Amygdala (tissue), 56 donors: ENCODE data around the gene TMEM106B.
"Not testable (repeated sequence)": the region's sequence is repeated elsewhere in the genome, so short reads cannot be mapped to it uniquely, and the experiment has no call there.

Source experiments
- DNase-seq, 56 donors: peaks; one replicate each; lab custom pipeline; 2025; lab: John Stamatoyannopoulos, UW

The TMEM106B gene

GRCh38 chr7:12211054-12211710 is at the start of gene TMEM106B:
Gene TMEM106B, plus strand, starts transcription at chr7:12211294. Its CDS starts 3,517 bp downstream, at chr7:12214811.
- DNase-seq: peak; percentile 72 to 97 (median 91)

- no peak for DNase-seq
Observed at GRCh38 chr7:12162415-12163113, 48.5 kb upstream of the TMEM106B start.

- DNase-seq: not testable (repeated sequence)
Observed at GRCh38 chr7:12168065-12168464, 43.0 kb upstream of the TMEM106B start.

GRCh38 chr7:12169981-12170820 is 40.9 kb upstream of the TMEM106B start:
- not testable (repeated sequence) for DNase-seq

GRCh38 chr7:12173671-12174070 is 37.4 kb upstream of the TMEM106B start:
- DNase-seq: no peak

GRCh38 chr7:12174931-12175330 is 36.2 kb upstream of the TMEM106B start:
- DNase-seq: no peak

- no peak for DNase-seq
Observed at GRCh38 chr7:12178317-12178716, 32.8 kb upstream of the TMEM106B start.

- no peak for DNase-seq
Observed at GRCh38 chr7:12194426-12194825, 16.7 kb upstream of the TMEM106B start.

GRCh38 chr7:12196386-12196785 is 14.7 kb upstream of the TMEM106B start:
- no peak for DNase-seq

GRCh38 chr7:12199363-12199762 is 11.7 kb upstream of the TMEM106B start:
- no peak for DNase-seq

DNA sequence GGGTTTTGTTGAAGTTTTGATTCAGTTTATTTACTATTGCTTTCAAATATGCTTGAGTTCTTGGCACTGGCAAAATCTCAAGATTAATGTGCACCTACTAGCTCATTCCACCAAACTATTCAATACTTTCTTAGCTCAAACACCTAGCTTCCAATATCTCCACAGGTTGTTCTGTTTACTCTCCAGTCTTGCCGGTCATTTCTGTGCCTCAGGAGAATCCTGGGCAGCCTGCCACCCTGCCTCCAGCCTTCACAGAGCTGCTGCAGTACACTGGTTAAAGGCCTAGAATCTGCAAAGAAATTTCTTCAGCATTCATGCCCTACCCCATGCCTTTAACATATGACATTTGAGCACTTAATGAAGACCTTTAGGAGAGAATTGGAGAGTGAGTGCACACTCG is 4.0 kb upstream of the TMEM106B start:
- peak in 1 of 56 donors; percentile 6 for DNase-seq

DNA sequence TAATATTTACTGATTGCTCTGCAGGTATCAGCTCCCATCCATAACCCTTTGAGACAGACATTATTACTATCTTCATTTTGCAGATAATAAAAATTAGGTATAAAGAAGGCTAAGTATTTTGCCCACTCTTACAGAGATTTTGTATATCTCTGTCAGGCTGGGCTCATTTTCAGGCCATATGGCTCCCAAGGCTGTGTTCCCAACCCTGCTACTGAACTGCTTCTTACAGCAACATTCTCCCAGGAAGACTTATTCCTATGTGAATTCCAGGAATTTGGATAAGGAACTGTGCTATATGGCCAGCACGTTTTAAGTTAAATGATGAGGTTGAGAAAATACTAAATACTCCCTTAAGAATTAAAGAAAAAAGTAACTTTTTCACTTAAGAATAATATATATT is 1.9 kb upstream of the TMEM106B start:
- no peak for DNase-seq

GRCh38 chr7:12210179-12211053 is 678 bp upstream of the TMEM106B start:
- peak in 19 of 56 donors; percentile 9 to 75 (median 54) for DNase-seq

GRCh38 chr7:12211711-12212485 is 804 bp downstream of the TMEM106B start:
- peak in 6 of 56 donors; percentile 1 to 14 (median 6) for DNase-seq

GRCh38 chr7:12217311-12217710 is 6.2 kb downstream of the TMEM106B start:
- no peak for DNase-seq

- no peak for DNase-seq
Observed at GRCh38 chr7:12220389-12221046, 9.4 kb downstream of the TMEM106B start.

DNA sequence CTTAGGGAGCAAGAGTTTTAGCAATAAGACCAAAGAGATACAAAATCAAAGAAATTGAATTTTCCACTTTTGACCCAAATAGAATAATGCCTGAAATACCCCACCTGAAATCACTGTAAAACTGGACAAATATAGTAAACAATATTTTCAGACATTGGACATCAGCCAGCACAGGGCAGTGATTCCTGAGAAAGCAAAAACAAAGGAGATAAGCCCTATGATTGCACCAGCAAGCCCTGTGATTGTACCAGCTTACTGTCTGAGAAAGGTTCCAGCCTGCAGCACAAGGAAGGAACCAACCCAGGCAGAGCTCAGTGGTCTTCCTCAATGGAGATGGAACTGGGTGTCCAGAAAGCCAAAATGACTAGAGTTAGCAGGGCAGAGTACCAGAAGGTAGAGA is 10.3 kb downstream of the TMEM106B start:
- no peak for DNase-seq

- no peak for DNase-seq
Observed at GRCh38 chr7:12222889-12223579, 11.9 kb downstream of the TMEM106B start.
